Stimulated activated naive CD8-positive, alpha-beta T cell treated with anti-CD3 and anti-CD28 coated beads, Interleukin-15, Interleukin-2, amounts not matched to agents 100 ng/mL and 50 ng/mL, for 24 hours (primary cell): ENCODE data around the gene EIF3J.
A peak's percentile ranks its signal among the peaks of the same experiment; 100 is the strongest.
"Not testable (repeated sequence)": the region's sequence is repeated elsewhere in the genome, so short reads cannot be mapped to it uniquely, and the experiment has no call there.

Experiments used
- H3K27ac Mint-ChIP-seq: one replicate; pipeline ENCODE4 v1.8.0; 2021; ENCODE audit warnings: mild to moderate bottlenecking, mixed read lengths
- H3K27me3 Mint-ChIP-seq: one replicate; pipeline ENCODE4 v1.8.0; 2021; ENCODE audit warnings: mixed read lengths
- H3K36me3 Mint-ChIP-seq: one replicate; pipeline ENCODE4 v1.8.0; 2021; ENCODE audit warnings: low read depth, mixed read lengths
- H3K4me1 Mint-ChIP-seq: one replicate; pipeline ENCODE4 v1.8.0; 2021; ENCODE audit warnings: low read depth, mixed read lengths
- H3K4me3 Mint-ChIP-seq: one replicate; pipeline ENCODE4 v1.8.0; 2021; ENCODE audit warnings: mild to moderate bottlenecking, mixed read lengths
- H3K9me3 Mint-ChIP-seq: one replicate; pipeline ENCODE4 v1.8.0; 2021; ENCODE audit warnings: mixed read lengths

The EIF3J gene

GRCh38 chr15:44536962-44537734 lies at the start of gene EIF3J:
TSS of gene EIF3J (plus strand) at chr15:44537147. CDS start at chr15:44537195, 48 bp downstream.
- peak within 1 kb of the TSS; percentile 94 for H3K27ac Mint-ChIP-seq
- H3K36me3 Mint-ChIP-seq: peaks cover 46% of the 10 kb centered on the region
- H3K4me1 Mint-ChIP-seq: peaks cover 53% of the 10 kb centered on the region
- H3K27me3 Mint-ChIP-seq: no peaks in the 10 kb centered on the region
- H3K4me3 Mint-ChIP-seq: peak within 1 kb of the TSS; percentile 96
- H3K9me3 Mint-ChIP-seq: no peaks in the 10 kb centered on the region

- Mint-ChIP-seq H3K4me1 (peaks cover 31% of the 10 kb centered on the region), H3K27me3 (no peaks in the 10 kb centered on the region), H3K27ac (peak overlapping the region; percentile 27), H3K36me3 (peaks cover 55% of the 10 kb centered on the region), H3K4me3 (no peak overlapping the region), H3K9me3 (no peaks in the 10 kb centered on the region)
Observed at GRCh38 chr15:44489464-44489863, 47.5 kb upstream of the EIF3J start.

- H3K4me1 Mint-ChIP-seq: peaks cover 28% of the 10 kb centered on the region
- H3K36me3 Mint-ChIP-seq: peaks cover 51% of the 10 kb centered on the region
- H3K4me3 Mint-ChIP-seq: no peak overlapping the region
- H3K27me3 Mint-ChIP-seq: no peaks in the 10 kb centered on the region
- H3K27ac Mint-ChIP-seq: no peak overlapping the region
- H3K9me3 Mint-ChIP-seq: no peaks in the 10 kb centered on the region
Observed at GRCh38 chr15:44490622-44491021, 46.3 kb upstream of the EIF3J start.

- Mint-ChIP-seq H3K36me3 (peaks cover 55% of the 10 kb centered on the region), H3K9me3 (no peaks in the 10 kb centered on the region), H3K4me3 (no peak overlapping the region), H3K27ac (no peak overlapping the region), H3K4me1 (peaks cover 17% of the 10 kb centered on the region), H3K27me3 (no peaks in the 10 kb centered on the region)
Observed at GRCh38 chr15:44492040-44492439, 44.9 kb upstream of the EIF3J start.

- peaks cover 49% of the 10 kb centered on the region for H3K36me3 Mint-ChIP-seq
- H3K27ac Mint-ChIP-seq: no peak overlapping the region
- no peaks in the 10 kb centered on the region for H3K9me3 Mint-ChIP-seq
- peaks cover 17% of the 10 kb centered on the region for H3K4me1 Mint-ChIP-seq
- no peak overlapping the region for H3K4me3 Mint-ChIP-seq
- H3K27me3 Mint-ChIP-seq: no peaks in the 10 kb centered on the region
Observed at GRCh38 chr15:44492672-44493071, 44.3 kb upstream of the EIF3J start.

GRCh38 chr15:44495562-44495961 lies 41.4 kb upstream of the EIF3J start:
- no peaks in the 10 kb centered on the region for H3K27me3 Mint-ChIP-seq
- peaks cover 9% of the 10 kb centered on the region for H3K4me1 Mint-ChIP-seq
- peaks cover 45% of the 10 kb centered on the region for H3K36me3 Mint-ChIP-seq
- no peak overlapping the region for H3K4me3 Mint-ChIP-seq
- H3K27ac Mint-ChIP-seq: no peak overlapping the region
- H3K9me3 Mint-ChIP-seq: no peaks in the 10 kb centered on the region

- H3K27ac Mint-ChIP-seq: peak overlapping the region; percentile 41
- H3K9me3 Mint-ChIP-seq: no peaks in the 10 kb centered on the region
- H3K4me1 Mint-ChIP-seq: peaks cover 21% of the 10 kb centered on the region
- no peaks in the 10 kb centered on the region for H3K27me3 Mint-ChIP-seq
- H3K36me3 Mint-ChIP-seq: peaks cover 50% of the 10 kb centered on the region
- no peak overlapping the region for H3K4me3 Mint-ChIP-seq
Observed at GRCh38 chr15:44500555-44500954, 36.4 kb upstream of the EIF3J start.

- Mint-ChIP-seq H3K4me3 (no peak overlapping the region), H3K9me3 (no peaks in the 10 kb centered on the region), H3K27ac (peak overlapping the region; percentile 17), H3K4me1 (peaks cover 21% of the 10 kb centered on the region), H3K27me3 (no peaks in the 10 kb centered on the region), H3K36me3 (peaks cover 46% of the 10 kb centered on the region)
Observed at GRCh38 chr15:44501768-44502366, 35.1 kb upstream of the EIF3J start.

GRCh38 chr15:44516436-44516835 lies 20.5 kb upstream of the EIF3J start:
- Mint-ChIP-seq H3K36me3 (peaks cover 36% of the 10 kb centered on the region), H3K4me3 (no peak overlapping the region), H3K9me3 (no peaks in the 10 kb centered on the region), H3K27me3 (no peaks in the 10 kb centered on the region), H3K27ac (no peak overlapping the region), H3K4me1 (peaks cover under 1% of the 10 kb centered on the region)

- Mint-ChIP-seq H3K27ac (no peak overlapping the region), H3K36me3 (peaks cover 37% of the 10 kb centered on the region), H3K4me3 (no peak overlapping the region), H3K27me3 (no peaks in the 10 kb centered on the region), H3K4me1 (no peaks in the 10 kb centered on the region), H3K9me3 (no peaks in the 10 kb centered on the region)
Observed at GRCh38 chr15:44519537-44519936, 17.4 kb upstream of the EIF3J start.

- H3K4me1 Mint-ChIP-seq: no peaks in the 10 kb centered on the region
- no peaks in the 10 kb centered on the region for H3K27me3 Mint-ChIP-seq
- no peaks in the 10 kb centered on the region for H3K9me3 Mint-ChIP-seq
- peaks cover 26% of the 10 kb centered on the region for H3K36me3 Mint-ChIP-seq
- H3K4me3 Mint-ChIP-seq: no peak overlapping the region
- H3K27ac Mint-ChIP-seq: no peak overlapping the region
Observed at GRCh38 chr15:44525018-44525417, 11.9 kb upstream of the EIF3J start.

GRCh38 chr15:44527241-44527640 lies 9.7 kb upstream of the EIF3J start:
- Mint-ChIP-seq H3K4me1 (no peaks in the 10 kb centered on the region), H3K27ac (peak overlapping the region; percentile 13), H3K4me3 (no peak overlapping the region), H3K9me3 (no peaks in the 10 kb centered on the region), H3K36me3 (peaks cover 23% of the 10 kb centered on the region), H3K27me3 (no peaks in the 10 kb centered on the region)

GRCh38 chr15:44529864-44530604 lies 6.9 kb upstream of the EIF3J start:
- H3K27ac Mint-ChIP-seq: peak overlapping the region; percentile 74
- peaks cover 3% of the 10 kb centered on the region for H3K4me1 Mint-ChIP-seq
- no peak overlapping the region for H3K4me3 Mint-ChIP-seq
- H3K9me3 Mint-ChIP-seq: no peaks in the 10 kb centered on the region
- H3K36me3 Mint-ChIP-seq: peaks cover 15% of the 10 kb centered on the region
- no peaks in the 10 kb centered on the region for H3K27me3 Mint-ChIP-seq

GRCh38 chr15:44530653-44531052 lies 6.3 kb upstream of the EIF3J start:
- H3K4me3 Mint-ChIP-seq: no peak overlapping the region
- H3K27ac Mint-ChIP-seq: no peak overlapping the region
- no peaks in the 10 kb centered on the region for H3K9me3 Mint-ChIP-seq
- peaks cover 9% of the 10 kb centered on the region for H3K4me1 Mint-ChIP-seq
- H3K27me3 Mint-ChIP-seq: no peaks in the 10 kb centered on the region
- peaks cover 10% of the 10 kb centered on the region for H3K36me3 Mint-ChIP-seq

- peaks cover 14% of the 10 kb centered on the region for H3K4me1 Mint-ChIP-seq
- H3K27ac Mint-ChIP-seq, H3K27me3 Mint-ChIP-seq, H3K4me3 Mint-ChIP-seq, H3K9me3 Mint-ChIP-seq: not testable (repeated sequence)
- peaks cover 10% of the 10 kb centered on the region for H3K36me3 Mint-ChIP-seq
Observed at GRCh38 chr15:44532275-44532674, 4.7 kb upstream of the EIF3J start.
